HCT116 (cell line): Measurements from ENCODE around the gene SLFNL1. TPM values are rescaled to one million over a fixed set of nuclear protein-coding genes. Genes with fewer than 3 reads are reported as not detected.

Source experiments
- ATAC-seq: fragments of 200-7000 bp; cut with Tn5 transposase; 2 replicates; pipeline ENCODE4 v1.9.1; 2020; ENCODE audit warnings: mild to moderate bottlenecking, moderate library complexity
- BruUV-seq: library from RNA; stranded (reverse); fragments of 400-500 nt; replicated peaks from 2 replicates; lab custom pipeline; 2021; lab: Mats Ljungman, UMichigan
- CTCF ChIA-PET: fragments of 300-600 bp; sonication (Branson Sonifier 250); formaldehyde crosslinking; loops from one replicate; lab custom pipeline; 2021; ENCODE audit warnings: antibody characterized with exemption; lab: Charles Lee
- POLR2A ChIA-PET: fragments of 300-600, 350-600 bp; sonication (Branson Sonifier 250); formaldehyde crosslinking; loops from one replicate; lab custom pipeline; 2021; ENCODE audit warnings: antibody characterized with exemption; lab: Charles Lee
- RAD21 ChIA-PET, 2 experiments: fragments of 300-600 bp; sonication (Branson Sonifier 250); formaldehyde crosslinking; loops; one replicate each; lab custom pipeline; 2023; ENCODE audit warnings: low total read pairs in 2 of 2; ENCODE audit not compliant: uncharacterized antibody in 2 of 2, unreplicated experiment in 2 of 2, low non-redundant PET in 1 of 2; lab: Charles Lee
- DNase-seq: peaks from one replicate; pipeline ENCODE4 v3.0.0-alpha.2; 2010; ENCODE audit warnings: low read depth, low spot score
- H2AFZ ChIP-seq: fragments of 200-600 bp; shearing (Covaris generic), sonication (generic); 2 replicates; pipeline ENCODE4 v1.6.1; 2017; ENCODE audit warnings: low read depth, mixed run types, mixed read lengths, antibody characterized with exemption, low read length; ENCODE audit not compliant: poor library complexity, severe bottlenecking
- H3K27ac ChIP-seq: 2 replicates; pipeline ENCODE4 v1.5.1; 2012; ENCODE audit warnings: low read depth, low read length
- H3K27me3 ChIP-seq: fragments of 200-600 bp; sonication (generic); 2 replicates; pipeline ENCODE4 v1.6.1; 2016; ENCODE audit warnings: mixed run types, low read length, mixed read lengths; ENCODE audit not compliant: insufficient read depth
- H3K36me3 ChIP-seq, 2 experiments: fragments of 200-500 bp in 1 of 2; fragments of 200-600 bp in 1 of 2; sonication (Bioruptor generic) in 1 of 2; sonication (generic) in 1 of 2; 2 replicates each; pipeline versions ENCODE4 v1.5.1 to v1.6.1; 2014 to 2016; ENCODE audit warnings: low read length in 2 of 2, inconsistent platforms in 1 of 2, mixed read lengths in 1 of 2, mixed run types in 1 of 2; ENCODE audit not compliant: insufficient read depth in 2 of 2, control insufficient read depth in 1 of 2
- H3K4me1 ChIP-seq, 2 experiments: fragments of 200-600 bp in 1 of 2; sonication (generic) in 1 of 2; 2 replicates each; pipeline versions ENCODE4 v1.5.1 to v1.6.1; 2012 to 2017; ENCODE audit warnings: low read length in 2 of 2, inconsistent platforms in 1 of 2, mild to moderate bottlenecking in 1 of 2, mixed read lengths in 1 of 2, mixed run types in 1 of 2, moderate library complexity in 1 of 2; ENCODE audit not compliant: insufficient read depth in 2 of 2, control insufficient read depth in 1 of 2
- H3K4me2 ChIP-seq: fragments of 200-600 bp; sonication (generic); 2 replicates; pipeline ENCODE4 v1.6.1; 2017; ENCODE audit warnings: mixed run types, low read length, mixed read lengths
- H3K4me3 ChIP-seq, 2 experiments: fragments of 200-600 bp in 1 of 2; sonication (generic) in 1 of 2; replicated peaks in 1 of 2; 2 replicates each; pipeline ENCODE4 v1.5.1; 2011 to 2016; ENCODE audit warnings: low read length in 2 of 2, control low read depth in 1 of 2, low read depth in 1 of 2, mild to moderate bottlenecking in 1 of 2, mixed read lengths in 1 of 2, mixed run types in 1 of 2
- H3K79me2 ChIP-seq: fragments of 200-600 bp; sonication (generic); 2 replicates; pipeline ENCODE4 v1.6.1; 2017; ENCODE audit warnings: mild to moderate bottlenecking, mixed run types, low read length, moderate library complexity, mixed read lengths; ENCODE audit not compliant: insufficient read depth
- H3K9ac ChIP-seq: fragments of 200-600 bp; sonication (generic); 2 replicates; pipeline ENCODE4 v1.6.1; 2016; ENCODE audit warnings: low read length, mixed read lengths
- H3K9me2 ChIP-seq: fragments of 200-600 bp; sonication (generic), shearing (Covaris generic); 2 replicates; pipeline ENCODE4 v1.6.1; 2017; ENCODE audit warnings: mixed run types, mild to moderate bottlenecking, moderate library complexity; ENCODE audit not compliant: insufficient read depth
- H3K9me3 ChIP-seq, 2 experiments: fragments of 200-500 bp in 1 of 2; fragments of 200-600 bp in 1 of 2; sonication (Bioruptor generic) in 1 of 2; sonication (generic) in 1 of 2; 2 replicates each; pipeline ENCODE4 v1.6.1; 2014 to 2017; ENCODE audit warnings: low read length in 2 of 2, mixed read lengths in 2 of 2, inconsistent platforms in 1 of 2, low read depth in 1 of 2, mild to moderate bottlenecking in 1 of 2, mixed run types in 1 of 2, moderate library complexity in 1 of 2; ENCODE audit not compliant: control insufficient read depth in 1 of 2, insufficient read depth in 1 of 2
- H4K20me1 ChIP-seq: fragments of 200-600 bp; sonication (generic), shearing (Covaris generic); 2 replicates; pipeline ENCODE4 v1.6.1; 2017; ENCODE audit warnings: mixed run types, mild to moderate bottlenecking, moderate library complexity; ENCODE audit not compliant: insufficient read depth
- CBX3 ChIP-seq: IDR thresholded peaks from 2 replicates; pipeline ENCODE4 v1.6.1; 2012; ENCODE audit warnings: low read depth
- CTCF ChIP-seq, 3 experiments: fragments of 200-600 bp in 1 of 3; sonication (generic) in 1 of 3; IDR thresholded peaks in 2 of 3; conservative IDR thresholded peaks in 1 of 3; 2 replicates each; pipeline ENCODE4 v1.5.1; 2012 to 2017; ENCODE audit warnings: low read depth in 2 of 3, low read length in 2 of 3, antibody characterized with exemption in 1 of 3, borderline replicate concordance in 1 of 3, control low read depth in 1 of 3, mild to moderate bottlenecking in 1 of 3, mixed read lengths in 1 of 3, mixed run types in 1 of 3, moderate library complexity in 1 of 3; ENCODE audit not compliant: insufficient read depth in 1 of 3
- EGR1 ChIP-seq: IDR thresholded peaks from 2 replicates; pipeline ENCODE4 v1.6.1; 2012; ENCODE audit warnings: low read depth
- ELF1 ChIP-seq: IDR thresholded peaks from 2 replicates; pipeline ENCODE4 v1.6.1; 2012; ENCODE audit warnings: low read depth, borderline replicate concordance
- EZH2 ChIP-seq: fragments of 200-600 bp; sonication (generic); IDR thresholded peaks from 2 replicates; pipeline ENCODE4 v1.6.1; 2017; ENCODE audit warnings: antibody characterized with exemption, mixed run types
- EZH2phosphoT487 ChIP-seq: fragments of 200-600 bp; IDR thresholded peaks from 2 replicates; pipeline ENCODE4 v1.6.1; 2018; ENCODE audit warnings: antibody characterized with exemption, borderline replicate concordance
- FOSL1 ChIP-seq: IDR thresholded peaks from 2 replicates; pipeline ENCODE4 v1.6.1; 2012; ENCODE audit warnings: low read depth
- MAX ChIP-seq: IDR thresholded peaks from 2 replicates; pipeline ENCODE4 v1.6.1; 2012
- POLR2A ChIP-seq: IDR thresholded peaks from 2 replicates; pipeline ENCODE4 v1.7.0; 2011; ENCODE audit warnings: borderline replicate concordance; ENCODE audit not compliant: insufficient read depth, insufficient read length; ENCODE audit errors: extremely low read depth
- RAD21 ChIP-seq: IDR thresholded peaks from 2 replicates; pipeline ENCODE4 v1.6.1; 2012; ENCODE audit warnings: low read depth, mild to moderate bottlenecking
- REST ChIP-seq: IDR thresholded peaks from 2 replicates; pipeline ENCODE4 v1.6.1; 2012; ENCODE audit warnings: low read depth
- SRF ChIP-seq: IDR thresholded peaks from 2 replicates; pipeline ENCODE4 v1.6.1; 2012; ENCODE audit warnings: low read depth
- TCF7L2 ChIP-seq: IDR thresholded peaks from 2 replicates; pipeline ENCODE4 v1.7.0; 2011; ENCODE audit warnings: borderline replicate concordance, inconsistent platforms; ENCODE audit not compliant: insufficient read depth, insufficient read length; ENCODE audit errors: extremely low read depth
- YY1 ChIP-seq: IDR thresholded peaks from 2 replicates; pipeline ENCODE4 v1.6.1; 2011; ENCODE audit warnings: low read length, low read depth, moderate library complexity, mild to moderate bottlenecking; ENCODE audit not compliant: insufficient replicate concordance; ENCODE audit errors: extremely low read depth
- ZBTB33 ChIP-seq: IDR thresholded peaks from 2 replicates; pipeline ENCODE4 v1.6.1; 2011; ENCODE audit warnings: mild to moderate bottlenecking, low read length, moderate library complexity; ENCODE audit not compliant: insufficient replicate concordance; ENCODE audit errors: extremely low read depth
- ZFX ChIP-seq: fragments of 450-650 bp; IDR thresholded peaks from 2 replicates; pipeline ENCODE4 v1.6.1; 2017
- intact Hi-C: fragments of 100-400 bp; cut with micrococcal nuclease; formaldehyde crosslinking; loops from 2 replicates; pipeline ENCODE4 v1.10.0; 2022
- total RNA-seq: library from RNA; stranded (reverse); gene quantifications from one replicate; pipeline ENCODE4 v1.2.1, GENCODE V29; 2021; ENCODE audit not compliant: unreplicated experiment

SLFNL1 gene
- total RNA-seq, 1 experiment from 2014 or later: 0.20 TPM

GRCh38 chr1:40974945-40975344 is 46.6 kb downstream of the SLFNL1 start:
- Histone ChIP-seq H3K4me3 (no peak overlapping the region), H3K9me3 (no peaks in the 10 kb centered on the region), H4K20me1 (no peaks in the 10 kb centered on the region), H3K4me2 (no peak overlapping the region), H2AFZ (no peak overlapping the region), H3K9me2 (no peaks in the 10 kb centered on the region), H3K9ac (no peak overlapping the region), H3K4me1 (peaks cover 2 to 35% of the 10 kb centered on the region in 2 experiments; a peak in 3 of 4 replicates), H3K36me3 (no peaks in the 10 kb centered on the region), H3K79me2 (peaks cover under 1% of the 10 kb centered on the region; the same call in 1 of the 2 replicates), H3K27me3 (no peaks in the 10 kb centered on the region), H3K27ac (no peak overlapping the region)
- DNase-seq (no peak), ATAC-seq (no peak)
- POLR2A ChIA-PET: no interaction called here
- CTCF ChIA-PET: interaction anchor here (1.2 to 1.8 kb wide), 2 partner anchors 24 to 26 kb away, joined by 4 to 5 read pairs; no protein-coding TSS in a partner anchor
- BruUV-seq: no TSS peak
- RAD21 ChIA-PET: no interaction called here
- intact Hi-C loops: no loop called here
- no peak for TF ChIP-seq RAD21
- no peak for TF ChIP-seq FOSL1
- no peak for TF ChIP-seq SRF
- TF ChIP-seq EGR1: no peak
- TF ChIP-seq MAX: no peak
- no peak for TF ChIP-seq POLR2A
- no peak for TF ChIP-seq EZH2phosphoT487
- TF ChIP-seq ZBTB33: no peak
- no peak for TF ChIP-seq TCF7L2
- no peak for TF ChIP-seq EZH2
- TF ChIP-seq YY1: no peak
- TF ChIP-seq REST: no peak
- TF ChIP-seq CTCF (IDR thresholded peaks at IDR 0.05 in 2 of 3, conservative IDR thresholded peaks at IDR 0.05 in 1 of 3; ENCODE audit: borderline replicate concordance in 1 of 3, insufficient read depth in 1 of 3, low read depth in 2 of 3, low read length in 2 of 3): no peak
- no peak for TF ChIP-seq ELF1
- TF ChIP-seq CBX3: no peak
- no peak for TF ChIP-seq ZFX
